ENCODE results near the gene SRRM3. TPM values are rescaled to one million over a fixed set of nuclear protein-coding genes. Genes with fewer than 3 reads are reported as not detected.
"Not testable (repeated sequence)": the region's sequence is repeated elsewhere in the genome, so short reads cannot be mapped to it uniquely, and the experiment has no call there.

Gene SRRM3
- total RNA-seq, 1 donor, result 0.18 TPM

DNA sequence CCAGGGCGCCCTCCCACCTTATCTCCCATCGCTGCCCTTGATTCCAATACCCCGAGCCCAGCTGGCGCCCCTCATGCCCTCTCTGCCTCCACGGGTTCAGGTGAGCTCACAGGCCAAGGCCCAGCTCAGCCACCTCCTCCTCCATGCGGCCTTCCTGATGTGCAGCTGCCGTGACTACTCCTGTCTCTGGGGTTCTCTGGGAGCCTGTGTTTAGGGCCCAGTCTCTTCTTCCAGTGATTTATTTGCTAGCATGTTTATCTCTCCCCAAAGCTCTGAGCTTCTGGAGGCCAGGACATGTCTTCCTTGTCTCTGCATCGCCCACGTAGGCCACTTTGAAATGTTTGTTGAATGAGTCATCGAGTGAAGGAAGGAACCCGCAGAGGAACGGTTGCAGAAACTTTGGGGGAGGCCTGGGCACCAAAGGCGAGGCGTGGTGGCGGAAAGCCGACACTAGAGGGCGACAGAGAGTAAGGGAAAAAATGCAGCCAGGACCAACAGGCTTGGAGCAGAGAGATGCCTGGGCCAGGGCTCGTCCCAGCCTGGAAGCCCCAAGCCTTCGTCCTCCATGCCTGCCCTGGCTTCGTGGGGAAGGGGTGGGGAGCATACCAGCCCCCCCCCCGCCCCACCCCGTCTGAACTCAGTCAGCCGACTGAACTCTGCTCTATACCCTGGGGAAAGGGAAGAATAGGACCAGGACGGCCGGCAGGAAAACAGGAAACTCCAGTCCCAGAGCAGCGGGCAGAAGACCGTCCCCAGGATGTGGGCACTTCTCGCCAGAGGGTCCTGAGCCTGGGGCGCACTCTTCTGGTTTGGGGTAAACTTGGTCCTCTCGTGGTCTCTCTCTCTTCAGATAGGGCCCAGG is 89.9 kb downstream of the SRRM3 start:
- peak overlapping the region; percentile 51 for H3K4me3 ChIP-seq (ENCODE audit: low read depth, low read length)
- TF ChIP-seq CTCF (IDR thresholded peaks at IDR 0.05; ENCODE audit: insufficient read depth, low read length), result peak; percentile 96
- DNase-seq (ENCODE audit: low read depth), result peak; percentile 98

- peak; percentile 17 for TF ChIP-seq CTCF (IDR thresholded peaks at IDR 0.05; ENCODE audit: insufficient read depth, low read length)
- peak overlapping the region; percentile 51 for H3K4me3 ChIP-seq (ENCODE audit: low read depth, low read length)
- no peak for DNase-seq (ENCODE audit: low read depth)
Observed at GRCh38 chr7:76292213-76292573, 90.5 kb downstream of the SRRM3 start.

- not testable (repeated sequence) for DNase-seq (ENCODE audit: low read depth); H3K4me3 ChIP-seq (ENCODE audit: low read depth, low read length)
Observed at GRCh38 chr7:76292911-76293310, 91.2 kb downstream of the SRRM3 start.

GRCh38 chr7:76293407-76293901 is 91.8 kb downstream of the SRRM3 start:
- no peak overlapping the region for H3K4me3 ChIP-seq (ENCODE audit: low read depth, low read length)
- DNase-seq (ENCODE audit: low read depth), result no peak
- TF ChIP-seq CTCF (IDR thresholded peaks at IDR 0.05; ENCODE audit: insufficient read depth, low read length), result no peak

- no peak for TF ChIP-seq CTCF (IDR thresholded peaks at IDR 0.05; ENCODE audit: insufficient read depth, low read length)
- DNase-seq (ENCODE audit: low read depth), result peak; percentile 97
- peak overlapping the region; percentile 57 for H3K4me3 ChIP-seq (ENCODE audit: low read depth, low read length)
Observed at GRCh38 chr7:76294344-76295024, 92.8 kb downstream of the SRRM3 start.

DNA sequence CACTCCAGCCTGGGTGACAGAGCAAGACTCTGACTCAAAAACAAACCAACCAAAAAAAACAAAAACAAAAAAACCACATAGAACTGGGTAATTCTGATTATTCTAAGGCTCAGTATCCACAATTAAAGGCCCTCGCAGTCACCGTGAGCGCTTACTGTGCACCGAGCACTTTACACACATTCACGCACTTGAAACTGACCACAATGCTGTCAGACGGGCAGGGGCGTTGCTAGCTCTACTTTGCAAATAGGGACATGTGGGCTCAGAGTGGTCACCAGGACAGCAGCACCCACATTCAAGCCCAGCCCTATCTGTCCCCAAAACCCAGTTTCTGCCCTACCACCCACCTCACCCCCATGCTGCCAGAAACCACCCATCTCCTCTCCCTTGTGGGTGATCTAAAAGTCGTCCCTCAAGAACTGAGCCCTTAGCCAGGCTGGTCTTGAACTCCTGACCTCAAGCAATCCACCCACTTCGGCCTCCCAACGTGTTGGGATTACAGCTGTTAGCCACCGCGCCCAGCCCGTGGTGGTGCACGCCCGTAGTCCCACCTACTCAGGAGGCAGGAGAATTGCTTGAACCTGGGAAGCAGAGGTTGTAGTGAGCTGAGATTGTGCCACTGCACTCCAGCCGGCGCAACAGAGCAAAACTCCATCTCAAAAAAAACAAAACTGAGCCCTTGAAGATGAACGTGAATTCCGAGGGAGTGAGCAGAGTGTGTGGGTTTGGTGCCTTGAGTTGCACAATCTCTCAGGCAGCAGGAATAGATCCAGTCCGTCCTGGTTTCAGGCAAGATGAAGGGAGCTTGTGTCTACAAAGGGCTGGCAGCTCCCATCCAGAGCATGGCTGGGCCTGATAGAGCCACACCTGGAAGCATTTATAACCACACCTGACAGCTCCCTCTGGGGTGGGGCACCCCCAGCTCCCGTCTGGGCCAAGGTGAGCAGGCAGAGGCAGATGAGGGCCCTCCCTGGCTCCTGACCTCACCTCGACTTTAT is 95.3 kb downstream of the SRRM3 start:
- peak; percentile 93 for DNase-seq (ENCODE audit: low read depth)
- TF ChIP-seq CTCF (IDR thresholded peaks at IDR 0.05; ENCODE audit: insufficient read depth, low read length), result no peak
- peak overlapping the region; percentile 3 for H3K4me3 ChIP-seq (ENCODE audit: low read depth, low read length)
